SU-DHL-6 (cell line): ENCODE results near the gene COL23A1.

Experiments used
- CTCF ChIP-seq: fragments of 200-600 bp; sonication (generic); IDR thresholded peaks from one replicate; pipeline ENCODE4 v1.5.1; 2017; ENCODE audit warnings: antibody characterized with exemption, mild to moderate bottlenecking, low read length, moderate library complexity; ENCODE audit not compliant: insufficient read depth, poor library complexity, severe bottlenecking
- EZH2phosphoT487 ChIP-seq: fragments of 200-600 bp; sonication (generic), shearing (Covaris generic); conservative IDR thresholded peaks from 2 replicates; pipeline ENCODE4 v1.6.1; 2018; ENCODE audit warnings: mild to moderate bottlenecking, antibody characterized with exemption, low read length, moderate library complexity, mixed read lengths

GRCh38 chr5:178324481-178325310 is 265.5 kb downstream of the COL23A1 start:
- TF ChIP-seq CTCF = no peak
- TF ChIP-seq EZH2phosphoT487 = no peak
